ENCODE measurements around the gene SLC6A15.

Gene SLC6A15

GRCh38 chr12:84950971-84951546 lies 38.5 kb upstream of the SLC6A15 start:
- Histone ChIP-seq H3K27ac (no peak overlapping the region), H3K4me1 (ENCODE audit: low read depth, poor library complexity, severe bottlenecking) (no peaks in the 10 kb centered on the region)

GRCh38 chr12:84946753-84947152 lies 34.2 kb upstream of the SLC6A15 start:
- no peaks in the 10 kb centered on the region for H3K36me3 ChIP-seq (ENCODE audit: insufficient read depth)
- no peaks in the 10 kb centered on the region for H3K27me3 ChIP-seq (ENCODE audit: insufficient read depth, low read depth)
- H3K4me1 ChIP-seq (ENCODE audit: low read depth, poor library complexity, severe bottlenecking): no peaks in the 10 kb centered on the region
- TF ChIP-seq CTCF (conservative IDR thresholded peaks at IDR 0.05; ENCODE audit: low read depth, low read length): no peak
- H2AFZ ChIP-seq (ENCODE audit: low read depth): no peak overlapping the region
- H3K4me3 ChIP-seq (IDR thresholded peaks at IDR 0.05; ENCODE audit: insufficient read depth, low read depth, low read length): no peak overlapping the region
- H3K9ac ChIP-seq: no peak overlapping the region
- H3K4me2 ChIP-seq: no peak overlapping the region
- H4K20me1 ChIP-seq (ENCODE audit: insufficient read depth): no peaks in the 10 kb centered on the region
- H3K27ac ChIP-seq: no peak overlapping the region
- no peaks in the 10 kb centered on the region for H3K79me2 ChIP-seq (ENCODE audit: insufficient read depth, low read depth)

More at GRCh38 chr12:84950971-84951546, 38.5 kb upstream of the SLC6A15 start:
- Histone ChIP-seq H3K4me2 (no peak overlapping the region), H3K4me3 (IDR thresholded peaks at IDR 0.05; ENCODE audit: insufficient read depth, low read depth, low read length) (no peak overlapping the region), H2AFZ (ENCODE audit: low read depth) (no peak overlapping the region), H4K20me1 (ENCODE audit: insufficient read depth) (no peaks in the 10 kb centered on the region), H3K79me2 (ENCODE audit: insufficient read depth, low read depth) (no peaks in the 10 kb centered on the region), H3K9ac (no peak overlapping the region), H3K36me3 (ENCODE audit: insufficient read depth) (no peaks in the 10 kb centered on the region), H3K27me3 (ENCODE audit: insufficient read depth, low read depth) (no peaks in the 10 kb centered on the region)
- TF ChIP-seq CTCF (conservative IDR thresholded peaks at IDR 0.05; ENCODE audit: low read depth, low read length): no peak

GRCh38 chr12:84937415-84937814 lies 24.8 kb upstream of the SLC6A15 start:
- H3K4me1 ChIP-seq (ENCODE audit: low read depth, poor library complexity, severe bottlenecking): no peaks in the 10 kb centered on the region
- H3K79me2 ChIP-seq (ENCODE audit: insufficient read depth, low read depth): no peaks in the 10 kb centered on the region
- no peak overlapping the region for H3K9ac ChIP-seq
- no peaks in the 10 kb centered on the region for H4K20me1 ChIP-seq (ENCODE audit: insufficient read depth)
- no peak overlapping the region for H3K4me3 ChIP-seq (IDR thresholded peaks at IDR 0.05; ENCODE audit: insufficient read depth, low read depth, low read length)
- no peak overlapping the region for H3K4me2 ChIP-seq
- H2AFZ ChIP-seq (ENCODE audit: low read depth): no peak overlapping the region
- no peak overlapping the region for H3K27ac ChIP-seq
- no peaks in the 10 kb centered on the region for H3K36me3 ChIP-seq (ENCODE audit: insufficient read depth)
- no peak for TF ChIP-seq CTCF (conservative IDR thresholded peaks at IDR 0.05; ENCODE audit: low read depth, low read length)
- H3K27me3 ChIP-seq (ENCODE audit: insufficient read depth, low read depth): no peaks in the 10 kb centered on the region

GRCh38 chr12:84929501-84929900 lies 16.9 kb upstream of the SLC6A15 start:
- Histone ChIP-seq H3K79me2 (ENCODE audit: insufficient read depth, low read depth) (no peaks in the 10 kb centered on the region), H3K4me3 (IDR thresholded peaks at IDR 0.05; ENCODE audit: insufficient read depth, low read depth, low read length) (no peak overlapping the region), H3K36me3 (ENCODE audit: insufficient read depth) (no peaks in the 10 kb centered on the region), H3K4me2 (no peak overlapping the region), H2AFZ (ENCODE audit: low read depth) (no peak overlapping the region), H4K20me1 (ENCODE audit: insufficient read depth) (no peaks in the 10 kb centered on the region), H3K4me1 (ENCODE audit: low read depth, poor library complexity, severe bottlenecking) (peaks cover 11% of the 10 kb centered on the region), H3K27me3 (ENCODE audit: insufficient read depth, low read depth) (no peaks in the 10 kb centered on the region), H3K27ac (no peak overlapping the region), H3K9ac (no peak overlapping the region)
- TF ChIP-seq CTCF (conservative IDR thresholded peaks at IDR 0.05; ENCODE audit: low read depth, low read length): no peak
